ENCODE results near the gene SCAF1.

The SCAF1 gene

GRCh38 chr19:49665351-49666119 lies 23.5 kb downstream of the SCAF1 start, which contains the start of the genes BCL2L12 and IRF3:
Gene BCL2L12, plus strand, starts transcription at chr19:49665933. Its CDS starts 760 bp downstream, at chr19:49666693.
Gene IRF3, minus strand, starts transcription at chr19:49665857. Its CDS starts 1,019 bp downstream, at chr19:49664838.
- peak; percentile 64 for DNase-seq

- DNase-seq = no peak
These were observed 24.1 kb downstream of the SCAF1 start for GRCh38 chr19:49666120-49666444.

- DNase-seq = no peak
These were observed 25.5 kb downstream of the SCAF1 start for GRCh38 chr19:49667473-49667872.

GRCh38 chr19:49669516-49669915 lies 27.5 kb downstream of the SCAF1 start:
- no peak for DNase-seq

GRCh38 chr19:49672131-49672919 lies 30.3 kb downstream of the SCAF1 start:
- no peak for DNase-seq

GRCh38 chr19:49676136-49676783 lies 34.3 kb downstream of the SCAF1 start:
- peak; percentile 65 for DNase-seq

GRCh38 chr19:49676784-49677230 lies 34.8 kb downstream of the SCAF1 start:
- DNase-seq = peak; percentile 98

- DNase-seq = no peak
These were observed 35.4 kb downstream of the SCAF1 start, which contains the start of gene PRMT1 for GRCh38 chr19:49677231-49677900. Gene PRMT1, plus strand, starts transcription at chr19:49677271. Its CDS starts 10 bp downstream, at chr19:49677281.

- no peak for DNase-seq
These were observed 36.1 kb downstream of the SCAF1 start for GRCh38 chr19:49677901-49678674.

GRCh38 chr19:49678985-49679770 lies 37.2 kb downstream of the SCAF1 start:
- no peak for DNase-seq

- no peak for DNase-seq
These were observed 37.9 kb downstream of the SCAF1 start for GRCh38 chr19:49679771-49680413.

GRCh38 chr19:49680421-49681351 lies 38.7 kb downstream of the SCAF1 start:
- DNase-seq = no peak

GRCh38 chr19:49681830-49682229 lies 39.8 kb downstream of the SCAF1 start:
- no peak for DNase-seq

GRCh38 chr19:49682274-49682673 lies 40.3 kb downstream of the SCAF1 start:
- DNase-seq = no peak

- no peak for DNase-seq
These were observed 41.8 kb downstream of the SCAF1 start for GRCh38 chr19:49683814-49684250.

- DNase-seq = no peak
These were observed 42.4 kb downstream of the SCAF1 start for GRCh38 chr19:49684251-49684982.

GRCh38 chr19:49684983-49685553 lies 43.1 kb downstream of the SCAF1 start:
- no peak for DNase-seq

- DNase-seq = no peak
These were observed 43.9 kb downstream of the SCAF1 start for GRCh38 chr19:49685845-49686332.
